Measurements from ENCODE around the gene AIF1L. TPM values are rescaled to one million over a fixed set of nuclear protein-coding genes. Genes with fewer than 3 reads are reported as not detected.

The AIF1L gene
- total and polyA plus RNA-seq, 2 of the 4 experiments (the other 2 are of a cell fraction): 0.18 to 0.19 TPM

DNA sequence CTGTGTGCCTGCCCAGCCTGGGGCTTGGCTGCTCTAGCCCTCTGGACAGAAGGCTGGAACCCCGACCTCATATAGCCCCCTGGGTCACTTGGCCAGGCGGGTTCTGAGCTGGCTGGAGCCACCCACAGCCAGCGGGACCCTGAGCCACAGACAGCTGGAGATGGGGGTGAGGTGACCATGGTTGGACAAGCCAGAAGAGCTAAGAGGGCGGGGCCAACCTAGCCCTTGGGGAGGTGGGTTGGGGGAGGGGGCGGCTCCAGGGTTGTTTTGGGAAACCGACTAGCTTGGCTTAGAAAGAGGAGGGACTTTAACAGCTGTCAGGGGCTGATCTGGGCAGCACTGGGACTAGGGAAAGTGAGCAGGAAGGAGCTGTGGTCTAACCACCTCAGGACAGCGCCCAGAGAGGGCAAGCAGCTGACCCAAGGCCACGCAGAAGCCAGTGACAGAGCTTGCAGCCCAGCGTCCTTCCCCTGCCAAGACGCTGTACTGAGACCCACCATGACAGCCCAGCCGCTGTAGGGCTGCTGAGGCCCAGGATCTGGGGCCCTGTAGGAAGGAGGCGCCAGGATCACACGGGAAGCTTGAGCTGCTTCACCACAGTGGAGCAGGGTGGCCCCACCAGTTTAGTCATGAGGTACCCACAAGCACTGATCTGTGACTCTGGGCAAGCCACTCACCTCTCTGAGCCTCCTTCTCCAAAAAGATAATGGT lies 2.2 kb downstream of the AIF1L start:
- no peaks in the 10 kb centered on the region for H3K36me3 ChIP-seq (ENCODE audit: control insufficient read depth, insufficient read depth, low read length)
- H3K14ac ChIP-seq (replicated peaks; ENCODE audit: low read depth, low read length): no peak overlapping the region
- H3K4me3 ChIP-seq (ENCODE audit: insufficient read depth, low read depth, low read length): no peak overlapping the region
- no peak overlapping the region for H2BK5ac ChIP-seq (ENCODE audit: low read depth, low read length, poor library complexity, severe bottlenecking)
- no TSS peak for BruUV-seq (replicated peaks)
- ATAC-seq (ENCODE audit: low read depth) (no peak), DNase-seq (no peak)
- WGBS, 2 experiments (ENCODE audit: extremely low coverage in 2 of 2, insufficient read length in 1 of 2): 62% methylated on average over 5 of the region's 13 CpGs; no CpG with 5 or more reads in 1 of the 2 experiments
- no peak overlapping the region for H2AK9ac ChIP-seq (replicated peaks; ENCODE audit: low read depth, low read length, poor library complexity)
- no peak overlapping the region for H3K18ac ChIP-seq (ENCODE audit: low read depth, low read length)
- H2BK15ac ChIP-seq (ENCODE audit: low read depth, low read length): no peak overlapping the region
- intact Hi-C loops (cut with micrococcal nuclease): no loop called here
- H3K9me1 ChIP-seq (ENCODE audit: insufficient read depth, low read length): no peaks in the 10 kb centered on the region
- dilution Hi-C loops (cut with HindIII; ENCODE audit: low sequenced_read_pairs, unreplicated experiment): no loop called here
- no peak overlapping the region for H2BK20ac ChIP-seq (ENCODE audit: low read depth, low read length)
- H3K4me2 ChIP-seq (ENCODE audit: low read depth, low read length): no peak overlapping the region
- H2AK5ac ChIP-seq (ENCODE audit: low read depth, low read length): no peak overlapping the region
- no peak overlapping the region for H4K5ac ChIP-seq (ENCODE audit: low read depth, low read length)
- H3K56ac ChIP-seq (ENCODE audit: extremely low read depth, insufficient read depth, low read length): no peak overlapping the region
- no peak overlapping the region for H2BK120ac ChIP-seq (ENCODE audit: low read depth, low read length)
- no peak overlapping the region for H4K91ac ChIP-seq (ENCODE audit: insufficient read depth, low read depth, low read length)
- no peak for TF ChIP-seq RAD21 (IDR thresholded peaks at IDR 0.05; ENCODE audit: low read length)
- TF ChIP-seq, protein P1, sequence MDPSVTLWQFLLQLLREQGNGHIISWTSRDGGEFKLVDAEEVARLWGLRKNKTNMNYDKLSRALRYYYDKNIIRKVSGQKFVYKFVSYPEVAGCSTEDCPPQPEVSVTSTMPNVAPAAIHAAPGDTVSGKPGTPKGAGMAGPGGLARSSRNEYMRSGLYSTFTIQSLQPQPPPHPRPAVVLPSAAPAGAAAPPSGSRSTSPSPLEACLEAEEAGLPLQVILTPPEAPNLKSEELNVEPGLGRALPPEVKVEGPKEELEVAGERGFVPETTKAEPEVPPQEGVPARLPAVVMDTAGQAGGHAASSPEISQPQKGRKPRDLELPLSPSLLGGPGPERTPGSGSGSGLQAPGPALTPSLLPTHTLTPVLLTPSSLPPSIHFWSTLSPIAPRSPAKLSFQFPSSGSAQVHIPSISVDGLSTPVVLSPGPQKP (IDR thresholded peaks at IDR 0.05; ENCODE audit: borderline replicate concordance, low read depth, low read length): no peak
- TF ChIP-seq, protein P2, sequence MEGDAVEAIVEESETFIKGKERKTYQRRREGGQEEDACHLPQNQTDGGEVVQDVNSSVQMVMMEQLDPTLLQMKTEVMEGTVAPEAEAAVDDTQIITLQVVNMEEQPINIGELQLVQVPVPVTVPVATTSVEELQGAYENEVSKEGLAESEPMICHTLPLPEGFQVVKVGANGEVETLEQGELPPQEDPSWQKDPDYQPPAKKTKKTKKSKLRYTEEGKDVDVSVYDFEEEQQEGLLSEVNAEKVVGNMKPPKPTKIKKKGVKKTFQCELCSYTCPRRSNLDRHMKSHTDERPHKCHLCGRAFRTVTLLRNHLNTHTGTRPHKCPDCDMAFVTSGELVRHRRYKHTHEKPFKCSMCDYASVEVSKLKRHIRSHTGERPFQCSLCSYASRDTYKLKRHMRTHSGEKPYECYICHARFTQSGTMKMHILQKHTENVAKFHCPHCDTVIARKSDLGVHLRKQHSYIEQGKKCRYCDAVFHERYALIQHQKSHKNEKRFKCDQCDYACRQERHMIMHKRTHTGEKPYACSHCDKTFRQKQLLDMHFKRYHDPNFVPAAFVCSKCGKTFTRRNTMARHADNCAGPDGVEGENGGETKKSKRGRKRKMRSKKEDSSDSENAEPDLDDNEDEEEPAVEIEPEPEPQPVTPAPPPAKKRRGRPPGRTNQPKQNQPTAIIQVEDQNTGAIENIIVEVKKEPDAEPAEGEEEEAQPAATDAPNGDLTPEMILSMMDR (conservative IDR thresholded peaks at IDR 0.05; ENCODE audit: low read depth, low read length): no peak
- TF ChIP-seq POLR2A (IDR thresholded peaks at IDR 0.05; ENCODE audit: low read depth, low read length): no peak
- TF ChIP-seq SMC3 (IDR thresholded peaks at IDR 0.05; ENCODE audit: low read depth, low read length): no peak
- TF ChIP-seq CHD1 (IDR thresholded peaks at IDR 0.05; ENCODE audit: low read depth, low read length): no peak
- TF ChIP-seq MXI1 (IDR thresholded peaks at IDR 0.05; ENCODE audit: borderline replicate concordance, low read depth, low read length): no peak
- TF ChIP-seq MAZ (IDR thresholded peaks at IDR 0.05; ENCODE audit: borderline replicate concordance, low read depth, low read length): no peak
- TF ChIP-seq, protein P3, sequence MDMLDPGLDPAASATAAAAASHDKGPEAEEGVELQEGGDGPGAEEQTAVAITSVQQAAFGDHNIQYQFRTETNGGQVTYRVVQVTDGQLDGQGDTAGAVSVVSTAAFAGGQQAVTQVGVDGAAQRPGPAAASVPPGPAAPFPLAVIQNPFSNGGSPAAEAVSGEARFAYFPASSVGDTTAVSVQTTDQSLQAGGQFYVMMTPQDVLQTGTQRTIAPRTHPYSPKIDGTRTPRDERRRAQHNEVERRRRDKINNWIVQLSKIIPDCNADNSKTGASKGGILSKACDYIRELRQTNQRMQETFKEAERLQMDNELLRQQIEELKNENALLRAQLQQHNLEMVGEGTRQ (IDR thresholded peaks at IDR 0.05; ENCODE audit: low read depth, low read length): no peak
- H2AFZ ChIP-seq (replicated peaks; ENCODE audit: low read length, poor library complexity): no peak overlapping the region
- no peak overlapping the region for H3K4ac ChIP-seq (ENCODE audit: low read depth, low read length)
- peaks cover 48% of the 10 kb centered on the region for H3K27me3 ChIP-seq (ENCODE audit: control insufficient read depth, insufficient read depth, low read length)
- H3K23ac ChIP-seq (ENCODE audit: low read depth, low read length): no peak overlapping the region
- H3K4me1 ChIP-seq (ENCODE audit: control insufficient read depth, insufficient read depth, low read length): peaks cover 2% of the 10 kb centered on the region; the same call in 1 of the 2 replicates
- CTCF ChIA-PET: interaction anchor here (0.6 kb wide), 1 partner anchor 91 kb away, joined by 4 read pairs; no protein-coding TSS in a partner anchor
- in situ Hi-C loops (cut with MboI; ENCODE audit: low sequenced_read_pairs): no loop called here
- no peak overlapping the region for H4K8ac ChIP-seq (ENCODE audit: low read depth in 2 of 2, low read length in 2 of 2)
- H3K9me3 ChIP-seq (ENCODE audit: control insufficient read depth, insufficient read depth, low read length): 0 out of 2 replicates have a peak, but pooled peaks cover 2% of the 10 kb centered on the region
- no peak overlapping the region for H3K9ac ChIP-seq (ENCODE audit: low read depth, low read length)
- no peak overlapping the region for H3K27ac ChIP-seq (ENCODE audit: insufficient read depth, low read length)
- no peaks in the 10 kb centered on the region for H3K79me1 ChIP-seq (ENCODE audit: low read depth in 1 of 2, low read length in 2 of 2)
- H4K20me1 ChIP-seq (ENCODE audit: insufficient read depth, low read length): no peaks in the 10 kb centered on the region
- POLR2A ChIA-PET (ENCODE audit: unreplicated experiment): no interaction called here

All from IMR-90 (cell line).